Measurements from ENCODE around the gene KCNQ1. TPM values are rescaled to one million over a fixed set of nuclear protein-coding genes. Genes with fewer than 3 reads are reported as not detected.

KCNQ1 gene
- total RNA-seq, 2 donors from 2014 or later, result 51.4 to 55.8 TPM

- intact Hi-C loops (cut with DNase I), result no loop called here
- no peak for TF ChIP-seq CTCF (IDR thresholded peaks at IDR 0.05)
- Histone ChIP-seq H3K27me3 (no peaks in the 10 kb centered on the region), H3K36me3 (no peaks in the 10 kb centered on the region), H3K9ac (ENCODE audit: low read depth in 2 of 2, low read length in 2 of 2) (no peak overlapping the region), H3K27ac (no peak overlapping the region), H3K9me3 (no peaks in the 10 kb centered on the region), H3K4me1 (no peaks in the 10 kb centered on the region), H3K4me3 (no peak overlapping the region)
- no peak for DNase-seq
Measured at GRCh38 chr11:2662430-2663299, 217.9 kb downstream of the KCNQ1 start.

- DNase-seq, result no peak
- no peak overlapping the region for H3K9ac ChIP-seq (ENCODE audit: low read depth in 2 of 2, low read length in 2 of 2)
- no peaks in the 10 kb centered on the region for H3K9me3 ChIP-seq
- no peaks in the 10 kb centered on the region for H3K4me1 ChIP-seq
- no peak for TF ChIP-seq CTCF (IDR thresholded peaks at IDR 0.05)
- H3K4me3 ChIP-seq, result no peak overlapping the region
- no peaks in the 10 kb centered on the region for H3K36me3 ChIP-seq
- no peaks in the 10 kb centered on the region for H3K27me3 ChIP-seq
- H3K27ac ChIP-seq, result no peak overlapping the region
- intact Hi-C loops (cut with DNase I), result no loop called here
Measured at GRCh38 chr11:2663506-2663905, 218.7 kb downstream of the KCNQ1 start.

GRCh38 chr11:2663915-2664314 is 219.1 kb downstream of the KCNQ1 start:
- H3K9me3 ChIP-seq, result no peaks in the 10 kb centered on the region
- H3K9ac ChIP-seq (ENCODE audit: low read depth in 2 of 2, low read length in 2 of 2), result no peak overlapping the region
- TF ChIP-seq CTCF (IDR thresholded peaks at IDR 0.05), result no peak
- intact Hi-C loops (cut with DNase I), result no loop called here
- H3K27ac ChIP-seq, result no peak overlapping the region
- DNase-seq, result peak; percentile 10
- no peaks in the 10 kb centered on the region for H3K36me3 ChIP-seq
- H3K4me3 ChIP-seq, result no peak overlapping the region
- no peaks in the 10 kb centered on the region for H3K4me1 ChIP-seq
- no peaks in the 10 kb centered on the region for H3K27me3 ChIP-seq

GRCh38 chr11:2664376-2664775 is 219.6 kb downstream of the KCNQ1 start:
- Histone ChIP-seq H3K4me3 (no peak overlapping the region), H3K27me3 (no peaks in the 10 kb centered on the region), H3K27ac (no peak overlapping the region), H3K9me3 (no peaks in the 10 kb centered on the region), H3K9ac (ENCODE audit: low read depth in 2 of 2, low read length in 2 of 2) (no peak overlapping the region), H3K4me1 (no peaks in the 10 kb centered on the region), H3K36me3 (no peaks in the 10 kb centered on the region)
- DNase-seq, result peak; percentile 6
- no peak for TF ChIP-seq CTCF (IDR thresholded peaks at IDR 0.05)
- intact Hi-C loops (cut with DNase I), result no loop called here

- Histone ChIP-seq H3K9me3 (no peaks in the 10 kb centered on the region), H3K27ac (no peak overlapping the region), H3K4me1 (no peaks in the 10 kb centered on the region), H3K4me3 (no peak overlapping the region), H3K36me3 (no peaks in the 10 kb centered on the region), H3K9ac (ENCODE audit: low read depth in 2 of 2, low read length in 2 of 2) (no peak overlapping the region), H3K27me3 (no peaks in the 10 kb centered on the region)
- intact Hi-C loops (cut with DNase I), result no loop called here
- DNase-seq, result no peak
- TF ChIP-seq CTCF (IDR thresholded peaks at IDR 0.05), result no peak
Measured at GRCh38 chr11:2664791-2665525, 220.2 kb downstream of the KCNQ1 start.
